ENCODE results near the gene C19orf38. TPM values are rescaled to one million over a fixed set of nuclear protein-coding genes. Genes with fewer than 3 reads are reported as not detected.

C19orf38 gene
- total RNA-seq, 2 experiments from 2014 or later, result 1.1 to 2.2 TPM

DNA sequence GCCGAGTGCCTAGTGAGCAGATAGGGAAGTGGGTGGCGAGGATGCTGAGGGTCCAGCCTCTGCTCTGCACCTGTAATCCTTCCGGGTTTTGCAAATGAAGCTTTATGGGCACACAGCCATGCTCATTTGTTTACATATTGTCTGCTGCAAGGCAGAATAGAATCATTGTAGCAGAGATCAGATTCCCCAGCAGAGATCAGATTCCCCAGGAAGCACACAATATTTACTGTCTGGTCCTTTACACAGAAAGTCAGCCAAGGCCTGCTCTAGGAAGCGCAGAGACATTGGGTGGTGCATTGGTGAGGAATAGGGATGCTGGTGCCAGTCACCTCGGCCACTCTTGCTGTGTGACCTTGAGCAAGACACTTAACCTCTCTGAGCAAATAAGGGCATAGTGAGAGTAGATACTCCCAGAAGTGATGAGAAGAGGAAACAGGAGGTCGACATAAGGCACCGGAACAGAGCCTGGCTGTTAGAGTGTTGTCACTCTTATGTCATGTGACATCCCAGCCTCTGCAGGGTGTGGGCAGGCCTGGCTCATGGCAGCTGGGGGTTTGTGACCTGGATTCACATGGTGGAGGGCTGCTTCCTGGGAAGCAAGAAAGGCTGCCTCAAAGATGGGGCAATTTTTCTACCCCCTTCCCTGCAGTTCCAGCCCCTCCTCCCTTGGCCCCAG is 48.8 kb downstream of the C19orf38 start:
- CTCF ChIA-PET, result no interaction called here
- ATAC-seq (peak; percentile 77), DNase-seq (peak; percentile 30)
- Mint-ChIP-seq H3K27me3 (ENCODE audit: low read depth) (no peaks in the 10 kb centered on the region), H3K36me3 (ENCODE audit: low read depth) (no peaks in the 10 kb centered on the region), H3K4me1 (ENCODE audit: low read depth) (peaks cover 11% of the 10 kb centered on the region), H3K4me3 (no peak overlapping the region), H3K9me3 (ENCODE audit: insufficient read depth) (no peaks in the 10 kb centered on the region), H3K27ac (peak overlapping the region; percentile 79)
- POLR2A ChIA-PET, result interaction anchor here (0.9 kb wide), 1 partner anchor 9 kb away, joined by 3 read pairs; no protein-coding TSS in a partner anchor

DNA sequence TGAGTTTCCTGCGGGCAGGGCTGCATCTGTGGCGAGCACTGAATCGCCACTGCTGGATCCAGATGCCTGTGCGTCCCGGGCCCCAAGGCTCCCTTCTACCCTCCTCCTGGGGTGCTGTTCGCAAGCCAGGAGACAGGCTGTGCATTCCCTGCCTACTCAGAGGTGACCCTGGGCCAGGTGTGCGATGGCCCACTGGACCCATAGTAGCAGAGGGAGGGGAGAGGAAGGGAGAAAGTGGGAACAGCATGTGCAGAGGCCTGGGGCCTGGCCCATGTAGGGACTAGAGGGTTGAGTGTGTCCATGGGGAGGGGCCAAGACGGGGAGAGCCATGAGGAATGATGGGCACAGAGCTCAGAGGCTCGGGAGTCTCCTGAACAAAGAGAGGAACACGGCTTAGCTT is 50.4 kb downstream of the C19orf38 start:
- Mint-ChIP-seq H3K4me3 (no peak overlapping the region), H3K27me3 (ENCODE audit: low read depth) (no peaks in the 10 kb centered on the region), H3K9me3 (ENCODE audit: insufficient read depth) (no peaks in the 10 kb centered on the region), H3K36me3 (ENCODE audit: low read depth) (peaks cover 5% of the 10 kb centered on the region), H3K4me1 (ENCODE audit: low read depth) (peaks cover 11% of the 10 kb centered on the region), H3K27ac (no peak overlapping the region)
- ChIA-PET CTCF (interaction anchor here (1.5 kb wide), 1 partner anchor 26 kb away, joined by 3 read pairs; no protein-coding TSS in a partner anchor), POLR2A (no interaction called here)
- DNase-seq (no peak), ATAC-seq (no peak)

DNA sequence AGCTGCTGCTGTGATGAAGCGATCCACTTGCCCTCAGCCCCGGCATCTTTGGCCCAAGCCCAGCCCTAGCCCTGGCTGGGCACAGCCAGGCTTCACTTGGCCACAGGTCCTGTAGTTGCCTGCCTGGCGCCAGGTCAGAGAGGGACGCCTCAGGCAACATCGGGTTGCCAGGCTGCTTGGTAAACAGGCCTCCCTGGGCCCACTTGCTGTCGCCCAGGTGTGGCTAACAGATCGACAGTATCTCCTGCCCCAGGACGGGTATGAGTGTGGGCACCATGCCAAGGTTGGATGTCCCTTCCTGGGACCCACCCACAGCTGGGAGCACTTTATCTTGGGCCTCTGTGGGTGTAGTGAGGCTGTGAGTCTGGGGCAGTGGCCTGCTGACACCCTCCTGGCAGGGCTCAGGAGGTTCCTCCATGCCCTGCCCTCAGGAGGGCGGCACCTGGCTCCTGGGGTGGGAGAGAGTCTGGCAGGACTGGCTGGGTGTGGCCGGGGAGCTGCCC is 51.0 kb downstream of the C19orf38 start:
- CTCF ChIA-PET, result interaction anchor here (1.5 kb wide), 1 partner anchor 27 kb away, joined by 3 read pairs; no protein-coding TSS in a partner anchor
- DNase-seq (no peak), ATAC-seq (no peak)
- Mint-ChIP-seq H3K36me3 (ENCODE audit: low read depth) (peaks cover 5% of the 10 kb centered on the region), H3K27me3 (ENCODE audit: low read depth) (no peaks in the 10 kb centered on the region), H3K9me3 (ENCODE audit: insufficient read depth) (no peaks in the 10 kb centered on the region), H3K27ac (no peak overlapping the region), H3K4me1 (ENCODE audit: low read depth) (peaks cover 11% of the 10 kb centered on the region), H3K4me3 (no peak overlapping the region)
- POLR2A ChIA-PET, result interaction anchor here (0.7 kb wide), 1 partner anchor 152 kb away, joined by 3 read pairs; no protein-coding TSS in a partner anchor

GRCh38 chr19:10907925-10908324 is 59.7 kb downstream of the C19orf38 start:
- no peaks in the 10 kb centered on the region for H3K4me1 Mint-ChIP-seq (ENCODE audit: low read depth)
- POLR2A ChIA-PET, result no interaction called here
- no peaks in the 10 kb centered on the region for H3K9me3 Mint-ChIP-seq (ENCODE audit: insufficient read depth)
- no peak for DNase-seq
- CTCF ChIA-PET, result no interaction called here
- peaks cover 11% of the 10 kb centered on the region for H3K36me3 Mint-ChIP-seq (ENCODE audit: low read depth)
- no peak overlapping the region for H3K4me3 Mint-ChIP-seq
- no peaks in the 10 kb centered on the region for H3K27me3 Mint-ChIP-seq (ENCODE audit: low read depth)
- ATAC-seq, result no peak
- H3K27ac Mint-ChIP-seq, result no peak overlapping the region

DNA sequence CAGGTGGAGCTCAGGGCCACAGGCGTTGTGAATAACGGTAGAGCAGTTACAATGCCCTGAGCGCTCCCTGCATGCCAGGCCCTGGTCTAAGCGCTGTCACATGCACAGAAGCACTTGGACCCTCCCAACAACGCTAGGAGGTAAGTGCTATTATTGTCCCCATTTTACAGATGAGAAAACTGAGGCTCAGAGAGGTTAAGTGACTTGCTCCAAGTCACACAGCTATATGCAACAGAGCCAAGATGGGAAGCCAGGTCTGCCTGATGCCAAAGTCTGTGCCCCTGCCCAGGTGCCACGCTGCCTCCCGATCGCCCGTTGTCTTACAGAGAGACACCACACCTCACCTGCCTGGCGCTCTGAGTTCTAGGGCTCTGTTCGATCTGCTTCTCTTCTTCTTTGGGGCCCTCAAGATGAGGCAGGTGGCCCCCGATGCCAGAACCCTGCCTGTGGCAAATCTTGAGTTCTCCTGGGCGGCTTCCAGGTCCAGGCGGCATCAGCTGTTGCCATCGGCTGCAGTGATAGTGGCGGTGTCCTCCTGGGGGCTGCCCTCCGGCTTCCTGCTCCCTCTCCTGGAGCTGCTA is 60.3 kb downstream of the C19orf38 start:
- ChIA-PET CTCF (interaction anchor here (2.0 kb wide), 1 partner anchor 37 kb away, joined by 5 read pairs; no protein-coding TSS in a partner anchor), POLR2A (no interaction called here)
- H3K4me1 Mint-ChIP-seq (ENCODE audit: low read depth), result no peaks in the 10 kb centered on the region
- H3K4me3 Mint-ChIP-seq, result no peak overlapping the region
- DNase-seq (no peak), ATAC-seq (no peak)
- peaks cover 7% of the 10 kb centered on the region for H3K36me3 Mint-ChIP-seq (ENCODE audit: low read depth)
- no peaks in the 10 kb centered on the region for H3K9me3 Mint-ChIP-seq (ENCODE audit: insufficient read depth)
- no peaks in the 10 kb centered on the region for H3K27me3 Mint-ChIP-seq (ENCODE audit: low read depth)
- H3K27ac Mint-ChIP-seq, result no peak overlapping the region

- Mint-ChIP-seq H3K27ac (no peak overlapping the region), H3K9me3 (ENCODE audit: insufficient read depth) (no peaks in the 10 kb centered on the region), H3K4me3 (no peak overlapping the region), H3K36me3 (ENCODE audit: low read depth) (peaks cover 7% of the 10 kb centered on the region), H3K4me1 (ENCODE audit: low read depth) (no peaks in the 10 kb centered on the region), H3K27me3 (ENCODE audit: low read depth) (no peaks in the 10 kb centered on the region)
- ChIA-PET POLR2A (no interaction called here), CTCF (interaction anchor here (2.0 kb wide), 1 partner anchor 30 kb away, joined by 6 read pairs; no protein-coding TSS in a partner anchor)
- DNase-seq (no peak), ATAC-seq (no peak)
Observed at GRCh38 chr19:10911579-10912363, 63.6 kb downstream of the C19orf38 start.

DNA sequence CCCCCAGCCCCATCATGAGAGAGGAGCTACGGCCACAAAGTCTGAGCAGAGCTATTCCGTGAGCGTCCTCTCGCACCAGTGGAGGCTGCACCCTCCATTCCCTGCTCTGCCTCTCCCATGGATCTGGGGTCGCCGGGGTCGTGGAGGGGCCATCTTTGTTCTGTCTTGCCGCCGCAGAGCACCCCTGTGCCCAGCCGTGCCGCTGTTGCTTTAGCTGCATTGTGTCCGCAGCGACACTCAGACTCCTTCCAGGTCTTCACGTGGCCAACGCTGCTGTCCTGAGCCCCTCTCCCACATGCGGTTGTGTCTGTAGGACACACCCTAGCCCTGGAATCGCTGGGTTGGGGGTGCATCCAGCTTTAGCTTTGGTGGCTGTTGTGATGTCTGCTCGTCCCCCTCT is 64.4 kb downstream of the C19orf38 start:
- Mint-ChIP-seq H3K36me3 (ENCODE audit: low read depth) (peaks cover 7% of the 10 kb centered on the region), H3K9me3 (ENCODE audit: insufficient read depth) (no peaks in the 10 kb centered on the region), H3K27me3 (ENCODE audit: low read depth) (no peaks in the 10 kb centered on the region), H3K27ac (no peak overlapping the region), H3K4me1 (ENCODE audit: low read depth) (no peaks in the 10 kb centered on the region), H3K4me3 (no peak overlapping the region)
- CTCF ChIA-PET, result interaction anchor here (2.0 kb wide), 1 partner anchor 29 kb away, joined by 6 read pairs; no protein-coding TSS in a partner anchor
- ATAC-seq (no peak), DNase-seq (no peak)
- POLR2A ChIA-PET, result interaction anchor here (0.7 kb wide), 1 partner anchor 12 kb away, joined by 3 read pairs; no protein-coding TSS in a partner anchor

GRCh38 chr19:10913716-10914340 is 65.6 kb downstream of the C19orf38 start:
- no peak overlapping the region for H3K27ac Mint-ChIP-seq
- H3K27me3 Mint-ChIP-seq (ENCODE audit: low read depth), result no peaks in the 10 kb centered on the region
- DNase-seq (no peak), ATAC-seq (no peak)
- peaks cover 6% of the 10 kb centered on the region for H3K36me3 Mint-ChIP-seq (ENCODE audit: low read depth)
- POLR2A ChIA-PET, result no interaction called here
- no peaks in the 10 kb centered on the region for H3K4me1 Mint-ChIP-seq (ENCODE audit: low read depth)
- CTCF ChIA-PET, result no interaction called here
- no peaks in the 10 kb centered on the region for H3K9me3 Mint-ChIP-seq (ENCODE audit: insufficient read depth)
- H3K4me3 Mint-ChIP-seq, result no peak overlapping the region

DNA sequence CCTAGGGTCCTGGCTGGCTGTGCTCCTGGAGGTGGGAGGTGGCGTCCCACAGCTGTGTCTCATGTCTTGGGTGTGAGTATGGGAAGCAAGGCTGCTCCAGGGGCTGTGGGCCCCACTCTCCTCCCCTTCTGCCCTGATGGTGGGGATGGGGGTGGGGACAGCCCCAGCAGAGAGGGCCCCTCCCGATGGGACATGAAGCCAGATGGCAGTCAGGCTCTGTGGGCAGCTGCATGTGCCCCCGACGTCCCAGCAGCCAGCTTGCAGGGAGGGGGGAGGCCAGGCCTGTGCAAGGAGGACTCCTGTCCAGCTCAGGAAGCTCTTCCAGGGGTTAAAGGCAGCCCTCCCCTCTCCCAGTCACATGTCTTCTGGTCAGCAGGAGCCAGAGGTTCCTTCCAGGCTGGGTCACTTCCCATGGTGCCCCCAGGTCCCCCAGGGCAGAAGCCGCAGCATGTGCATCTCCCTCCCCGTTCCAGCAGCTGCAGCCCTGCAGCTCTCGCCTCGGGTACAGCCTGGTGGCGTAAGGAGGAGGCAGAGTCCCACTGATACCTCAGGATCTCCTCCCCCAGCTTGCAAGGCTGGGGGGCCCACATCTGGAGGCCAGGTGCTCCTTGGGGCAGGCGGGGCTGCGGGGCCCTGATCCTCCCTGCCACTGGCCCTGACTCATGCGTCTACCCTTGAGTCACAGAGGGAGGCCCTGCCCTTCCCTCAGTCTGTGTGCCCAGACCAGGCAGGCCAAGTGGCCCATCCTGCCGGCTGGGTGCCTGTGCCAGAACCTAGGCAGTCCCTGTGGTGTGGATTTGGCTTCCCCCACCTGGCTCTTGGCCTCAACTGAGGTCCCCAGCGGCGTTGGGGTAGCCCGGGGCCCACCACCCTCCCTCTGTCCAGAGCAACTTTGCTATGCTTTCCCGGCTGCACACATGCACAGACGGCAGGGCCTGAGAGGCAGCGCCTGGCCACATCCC is 67.2 kb downstream of the C19orf38 start:
- no peak for ATAC-seq
- no peak overlapping the region for H3K4me3 Mint-ChIP-seq
- peaks cover 4% of the 10 kb centered on the region for H3K36me3 Mint-ChIP-seq (ENCODE audit: low read depth)
- no peaks in the 10 kb centered on the region for H3K27me3 Mint-ChIP-seq (ENCODE audit: low read depth)
- no peak overlapping the region for H3K27ac Mint-ChIP-seq
- no peaks in the 10 kb centered on the region for H3K9me3 Mint-ChIP-seq (ENCODE audit: insufficient read depth)
- DNase-seq, result no peak
- ChIA-PET CTCF (no interaction called here), POLR2A (no interaction called here)
- no peaks in the 10 kb centered on the region for H3K4me1 Mint-ChIP-seq (ENCODE audit: low read depth)

DNA sequence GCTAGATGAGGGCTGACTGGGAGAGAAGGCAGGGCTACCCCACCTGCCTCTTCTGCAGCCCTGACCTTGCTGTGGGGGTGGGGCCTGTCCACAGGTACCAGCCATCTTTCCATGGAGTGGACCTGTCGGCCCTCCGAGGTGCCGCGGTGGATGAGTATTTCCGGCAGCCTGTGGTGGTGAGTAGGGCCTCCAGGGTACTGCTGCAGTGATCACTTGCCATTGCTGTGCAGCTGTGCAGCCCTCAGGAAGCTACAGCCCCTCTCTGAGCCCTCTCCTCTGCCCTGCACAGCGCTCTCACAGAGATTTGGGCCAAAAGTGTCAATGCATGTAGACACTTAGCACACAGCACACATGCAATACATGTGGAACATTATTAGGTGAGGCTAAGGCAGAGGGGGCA is 68.4 kb downstream of the C19orf38 start:
- DNase-seq, result no peak
- H3K27ac Mint-ChIP-seq, result no peak overlapping the region
- no peaks in the 10 kb centered on the region for H3K9me3 Mint-ChIP-seq (ENCODE audit: insufficient read depth)
- ChIA-PET CTCF (no interaction called here), POLR2A (no interaction called here)
- no peak for ATAC-seq
- H3K27me3 Mint-ChIP-seq (ENCODE audit: low read depth), result no peaks in the 10 kb centered on the region
- no peak overlapping the region for H3K4me3 Mint-ChIP-seq
- H3K36me3 Mint-ChIP-seq (ENCODE audit: low read depth), result peaks cover 7% of the 10 kb centered on the region
- H3K4me1 Mint-ChIP-seq (ENCODE audit: low read depth), result no peaks in the 10 kb centered on the region

DNA sequence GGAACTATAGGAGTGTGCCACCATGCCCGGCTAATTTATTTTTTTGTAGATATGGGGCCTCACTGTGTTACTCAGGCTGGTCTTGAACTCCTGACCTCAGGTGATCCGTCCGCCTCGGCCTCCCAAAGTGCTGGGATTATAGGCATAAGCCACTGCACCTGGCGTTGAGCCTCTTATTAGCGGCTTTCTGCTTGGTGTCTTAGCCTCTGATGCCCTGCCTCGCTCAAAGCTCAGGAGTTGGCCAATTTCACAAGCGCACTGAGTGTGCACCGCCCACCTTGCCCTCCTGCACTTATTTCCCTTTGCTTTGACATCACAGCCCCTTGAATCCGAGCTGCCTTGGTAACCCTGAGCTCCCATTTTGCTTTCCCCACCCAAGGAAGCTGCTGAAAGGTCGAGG is 70.1 kb downstream of the C19orf38 start:
- Mint-ChIP-seq H3K27me3 (ENCODE audit: low read depth) (no peaks in the 10 kb centered on the region), H3K9me3 (ENCODE audit: insufficient read depth) (no peaks in the 10 kb centered on the region), H3K4me1 (ENCODE audit: low read depth) (no peaks in the 10 kb centered on the region), H3K36me3 (ENCODE audit: low read depth) (peaks cover 7% of the 10 kb centered on the region), H3K27ac (no peak overlapping the region), H3K4me3 (no peak overlapping the region)
- DNase-seq (no peak), ATAC-seq (no peak)
- ChIA-PET CTCF (interaction anchor here (0.8 to 0.9 kb wide), 2 partner anchors 54 to 117 kb away, joined by 3 read pairs; no protein-coding TSS in a partner anchor), POLR2A (no interaction called here)
